SK-N-SH (cell line): ENCODE results near the gene AAGAB.

ENCODE experiments used
- FOXJ3 ChIP-seq: sonication (generic); formaldehyde crosslinking; IDR thresholded peaks from 2 replicates; pipeline ENCODE4 v1.5.1; 2020; ENCODE audit warnings: mild to moderate bottlenecking, missing genetic modification reagents
- GATA2 ChIP-seq: sonication (generic); formaldehyde crosslinking; IDR thresholded peaks from 2 replicates; pipeline ENCODE4 v1.5.0; 2020; ENCODE audit warnings: mild to moderate bottlenecking, missing genetic modification reagents
- RFX5 ChIP-seq: IDR thresholded peaks from 2 replicates; pipeline ENCODE4 v1.6.1; 2012; ENCODE audit warnings: mild to moderate bottlenecking, improper control_type of control experiment, low read length
- TF ChIP-seq, protein P1 (sequence below): IDR thresholded peaks from 2 replicates; pipeline ENCODE4 v1.6.1; 2012; ENCODE audit warnings: mild to moderate bottlenecking, low read depth, low read length, moderate library complexity

DNA sequence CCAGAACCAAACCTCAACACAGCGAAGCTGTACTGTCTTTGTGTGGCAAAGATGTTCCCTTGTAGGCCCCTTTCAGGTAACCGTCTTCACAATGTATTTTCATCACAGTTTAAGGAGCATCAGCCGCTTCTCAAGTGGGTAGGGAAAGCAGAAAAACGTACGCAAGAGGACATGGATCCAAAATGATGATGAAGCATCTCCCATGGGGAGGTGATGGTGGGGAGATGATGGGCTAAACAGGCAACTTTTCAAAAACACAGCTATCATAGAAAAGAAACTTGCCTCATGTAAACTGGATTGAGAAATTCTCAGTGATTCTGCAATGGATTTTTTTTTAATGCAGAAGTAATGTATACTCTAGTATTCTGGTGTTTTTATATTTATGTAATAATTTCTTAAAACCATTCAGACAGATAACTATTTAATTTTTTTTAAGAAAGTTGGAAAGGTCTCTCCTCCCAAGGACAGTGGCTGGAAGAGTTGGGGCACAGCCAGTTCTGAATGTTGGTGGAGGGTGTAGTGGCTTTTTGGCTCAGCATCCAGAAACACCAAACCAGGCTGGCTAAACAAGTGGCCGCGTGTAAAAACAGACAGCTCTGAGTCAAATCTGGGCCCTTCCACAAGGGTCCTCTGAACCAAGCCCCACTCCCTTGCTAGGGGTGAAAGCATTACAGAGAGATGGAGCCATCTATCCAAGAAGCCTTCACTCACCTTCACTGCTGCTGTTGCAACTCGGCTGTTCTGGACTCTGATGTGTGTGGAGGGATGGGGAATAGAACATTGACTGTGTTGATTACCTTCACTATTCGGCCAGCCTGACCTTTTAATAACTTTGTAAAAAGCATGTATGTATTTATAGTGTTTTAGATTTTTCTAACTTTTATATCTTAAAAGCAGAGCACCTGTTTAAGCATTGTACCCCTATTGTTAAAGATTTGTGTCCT, 60.0 kb downstream of the AAGAB start:
- TF ChIP-seq GATA2 (CRISPR knock-in tag), result no peak
- TF ChIP-seq RFX5, result no peak
- no peak for TF ChIP-seq FOXJ3 (CRISPR knock-in tag)
- TF ChIP-seq, protein P1, sequence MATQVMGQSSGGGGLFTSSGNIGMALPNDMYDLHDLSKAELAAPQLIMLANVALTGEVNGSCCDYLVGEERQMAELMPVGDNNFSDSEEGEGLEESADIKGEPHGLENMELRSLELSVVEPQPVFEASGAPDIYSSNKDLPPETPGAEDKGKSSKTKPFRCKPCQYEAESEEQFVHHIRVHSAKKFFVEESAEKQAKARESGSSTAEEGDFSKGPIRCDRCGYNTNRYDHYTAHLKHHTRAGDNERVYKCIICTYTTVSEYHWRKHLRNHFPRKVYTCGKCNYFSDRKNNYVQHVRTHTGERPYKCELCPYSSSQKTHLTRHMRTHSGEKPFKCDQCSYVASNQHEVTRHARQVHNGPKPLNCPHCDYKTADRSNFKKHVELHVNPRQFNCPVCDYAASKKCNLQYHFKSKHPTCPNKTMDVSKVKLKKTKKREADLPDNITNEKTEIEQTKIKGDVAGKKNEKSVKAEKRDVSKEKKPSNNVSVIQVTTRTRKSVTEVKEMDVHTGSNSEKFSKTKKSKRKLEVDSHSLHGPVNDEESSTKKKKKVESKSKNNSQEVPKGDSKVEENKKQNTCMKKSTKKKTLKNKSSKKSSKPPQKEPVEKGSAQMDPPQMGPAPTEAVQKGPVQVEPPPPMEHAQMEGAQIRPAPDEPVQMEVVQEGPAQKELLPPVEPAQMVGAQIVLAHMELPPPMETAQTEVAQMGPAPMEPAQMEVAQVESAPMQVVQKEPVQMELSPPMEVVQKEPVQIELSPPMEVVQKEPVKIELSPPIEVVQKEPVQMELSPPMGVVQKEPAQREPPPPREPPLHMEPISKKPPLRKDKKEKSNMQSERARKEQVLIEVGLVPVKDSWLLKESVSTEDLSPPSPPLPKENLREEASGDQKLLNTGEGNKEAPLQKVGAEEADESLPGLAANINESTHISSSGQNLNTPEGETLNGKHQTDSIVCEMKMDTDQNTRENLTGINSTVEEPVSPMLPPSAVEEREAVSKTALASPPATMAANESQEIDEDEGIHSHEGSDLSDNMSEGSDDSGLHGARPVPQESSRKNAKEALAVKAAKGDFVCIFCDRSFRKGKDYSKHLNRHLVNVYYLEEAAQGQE, result no peak
